Measurements from ENCODE around the gene LRRC23. TPM values are rescaled to one million over a fixed set of nuclear protein-coding genes. Genes with fewer than 3 reads are reported as not detected.
"Not testable (repeated sequence)": the region's sequence is repeated elsewhere in the genome, so short reads cannot be mapped to it uniquely, and the experiment has no call there.

LRRC23 gene
- total and polyA plus RNA-seq, 4 experiments from 2014 or later: 4.1 to 9.1 (median 6.2) TPM

DNA sequence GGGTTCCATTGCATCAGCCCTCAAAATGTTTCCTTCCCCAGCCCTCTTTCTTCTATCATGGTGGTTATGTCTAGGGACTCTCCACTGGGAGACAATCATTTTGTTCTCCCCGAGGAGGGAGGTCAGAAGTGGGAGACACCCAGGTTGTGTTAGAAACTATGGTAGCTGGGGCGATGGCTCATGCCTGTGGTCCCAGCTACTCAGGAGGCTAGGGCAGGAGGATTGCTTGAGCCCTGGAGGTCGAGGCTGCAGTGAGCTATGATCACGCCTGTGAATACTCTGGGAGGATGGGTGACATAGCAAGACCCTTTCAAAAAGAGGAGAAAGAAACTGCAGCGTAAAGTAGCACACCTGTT is 13.0 kb upstream of the LRRC23 start:
- ChIA-PET CTCF (ENCODE audit: partially characterized antibody) (interaction anchor here (0.6 to 4.4 kb wide), 20 partner anchors 8 to 217 kb away, joined by 3 to 151 read pairs (median 4); partner anchors contain the start of genes C1RL, CDCA3, LRRC23 and SPSB2), POLR2A (ENCODE audit: partially characterized antibody) (interaction anchor here (0.7 to 4.0 kb wide), 35 partner anchors 9 to 351 kb away, joined by 3 to 133 read pairs (median 6); partner anchors contain the start of genes ATN1, C12orf57, CDCA3 and COPS7A)
- Mint-ChIP-seq H3K4me1 (peaks cover 5 to 15% (median 11%) of the 10 kb centered on the region in 4 donors), H3K27me3 (no peaks in the 10 kb centered on the region), H3K27ac (peak overlapping the region; percentile 92 to 98 (median 95)), H3K4me3 (peak overlapping the region; percentile 82 to 87 (median 84)), H3K9me3 (no peaks in the 10 kb centered on the region), H3K36me3 (no peaks in the 10 kb centered on the region)
- no peak for DNase-seq
- intact Hi-C loops (cut with micrococcal nuclease): loop anchor here (1.0 kb wide), 5 partner anchors 13 to 127 kb away; partner anchors contain the start of genes ENO2, LPCAT3, LRRC23 and SPSB2
- no peaks in the 10 kb centered on the region for H3K36me3 ChIP-seq (ENCODE audit: insufficient read depth, low read length)
- H3K4me3 ChIP-seq (ENCODE audit: low read length in 2 of 2): peak overlapping the region; percentile 74 to 93
- no peaks in the 10 kb centered on the region for H3K9me3 ChIP-seq (ENCODE audit: control insufficient read depth in 1 of 2, low read length in 2 of 2)
- H3K27me3 ChIP-seq (ENCODE audit: insufficient read depth, low read length): no peaks in the 10 kb centered on the region
- H3K4me1 ChIP-seq (ENCODE audit: insufficient read depth, low read length): peaks cover 16% of the 10 kb centered on the region
- H3K27ac ChIP-seq (ENCODE audit: low read depth, low read length): peak overlapping the region; percentile 91

DNA sequence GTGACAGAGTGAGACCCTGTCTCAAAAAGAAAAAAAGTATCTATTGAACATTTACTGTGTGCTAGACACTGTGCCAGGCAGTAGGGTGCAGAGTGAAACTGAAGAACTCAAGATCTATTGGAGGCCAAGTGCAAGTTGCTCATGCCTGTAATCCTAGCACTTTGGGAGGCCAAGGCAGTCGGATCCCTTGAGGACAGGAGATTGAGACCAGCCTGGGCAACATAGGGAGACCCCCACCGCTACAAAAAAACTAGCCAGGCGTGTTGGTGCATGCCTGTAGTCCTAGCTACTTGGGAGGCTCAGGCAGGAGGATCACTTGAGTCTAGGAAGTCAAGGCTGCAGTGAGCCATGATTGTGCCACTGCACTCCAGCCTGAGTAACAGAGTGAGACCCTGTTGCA is 11.9 kb upstream of the LRRC23 start:
- POLR2A ChIA-PET (ENCODE audit: partially characterized antibody): interaction anchor here (2.4 to 4.0 kb wide), 2 partner anchors 22 to 33 kb away, joined by 18 to 133 read pairs; partner anchors contain the start of gene SPSB2
- peak overlapping the region in 2 of 8 donors; percentile 27 to 40 for H3K4me3 Mint-ChIP-seq

DNA sequence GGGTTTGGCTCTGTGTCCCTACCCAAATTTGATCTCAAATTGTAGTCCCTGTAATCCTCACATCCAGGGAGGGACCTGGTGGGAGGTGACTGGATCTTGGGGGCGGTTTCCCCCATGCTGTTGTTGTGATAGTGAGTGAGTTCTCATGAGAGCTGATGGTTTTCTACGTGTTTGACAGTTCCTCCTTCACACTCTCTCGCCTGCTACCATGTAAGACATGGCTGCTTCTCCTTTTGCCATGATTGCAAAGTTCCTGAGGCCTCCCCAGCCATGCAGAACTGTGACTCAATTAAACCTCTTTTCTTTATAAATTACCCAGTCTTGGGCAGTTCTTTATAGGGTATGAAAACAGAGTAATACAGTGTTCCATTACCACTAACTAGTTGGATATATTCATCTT is 10.3 kb upstream of the LRRC23 start:
- ChIA-PET POLR2A (ENCODE audit: partially characterized antibody) (interaction anchor here (0.9 to 1.0 kb wide), 2 partner anchors 11 to 21 kb away, joined by 3 read pairs; partner anchors contain the start of gene SPSB2), CTCF (ENCODE audit: partially characterized antibody) (interaction anchor here (4.4 kb wide), 1 partner anchor 24 kb away, joined by 151 read pairs; the partner anchor contains the start of genes SPSB2 and TPI1)
- no peaks in the 10 kb centered on the region for H3K27me3 ChIP-seq (ENCODE audit: insufficient read depth, low read length)
- Mint-ChIP-seq H3K9me3 (peaks cover 0 to 2% (median 0%) of the 10 kb centered on the region in 8 donors), H3K4me1 (peaks cover 5 to 15% (median 11%) of the 10 kb centered on the region in 4 donors), H3K27me3 (no peaks in the 10 kb centered on the region), H3K4me3 (no peak overlapping the region), H3K36me3 (no peaks in the 10 kb centered on the region), H3K27ac (no peak overlapping the region)
- no peak overlapping the region for H3K4me3 ChIP-seq (ENCODE audit: low read length in 2 of 2)
- intact Hi-C loops (cut with micrococcal nuclease): no loop called here
- no peak overlapping the region for H3K27ac ChIP-seq (ENCODE audit: low read depth, low read length)
- H3K4me1 ChIP-seq (ENCODE audit: insufficient read depth, low read length): peaks cover 16% of the 10 kb centered on the region
- no peaks in the 10 kb centered on the region for H3K9me3 ChIP-seq (ENCODE audit: control insufficient read depth in 1 of 2, low read length in 2 of 2)
- no peak for DNase-seq
- H3K36me3 ChIP-seq (ENCODE audit: insufficient read depth, low read length): no peaks in the 10 kb centered on the region

More for the DNA sequence above, 11.9 kb upstream of the LRRC23 start:
- H3K4me3 ChIP-seq (ENCODE audit: low read length in 2 of 2); H3K36me3 ChIP-seq (ENCODE audit: insufficient read depth, low read length); H3K36me3 Mint-ChIP-seq; H3K27me3 ChIP-seq (ENCODE audit: insufficient read depth, low read length); H3K27ac ChIP-seq (ENCODE audit: low read depth, low read length); H3K27me3 Mint-ChIP-seq; DNase-seq; intact Hi-C loops (cut with micrococcal nuclease); H3K9me3 ChIP-seq (ENCODE audit: control insufficient read depth in 1 of 2, low read length in 2 of 2); H3K9me3 Mint-ChIP-seq: not testable (repeated sequence)
- peaks cover 5 to 15% (median 11%) of the 10 kb centered on the region in 4 donors for H3K4me1 Mint-ChIP-seq
- CTCF ChIA-PET (ENCODE audit: partially characterized antibody): interaction anchor here (0.6 to 4.4 kb wide), 5 partner anchors 10 to 22 kb away, joined by 3 to 151 read pairs (median 10); partner anchors contain the start of genes SPSB2 and TPI1
- peak overlapping the region in 4 of 7 donors; percentile 12 to 95 (median 38) for H3K27ac Mint-ChIP-seq
- H3K4me1 ChIP-seq (ENCODE audit: insufficient read depth, low read length): peaks cover 16% of the 10 kb centered on the region

DNA sequence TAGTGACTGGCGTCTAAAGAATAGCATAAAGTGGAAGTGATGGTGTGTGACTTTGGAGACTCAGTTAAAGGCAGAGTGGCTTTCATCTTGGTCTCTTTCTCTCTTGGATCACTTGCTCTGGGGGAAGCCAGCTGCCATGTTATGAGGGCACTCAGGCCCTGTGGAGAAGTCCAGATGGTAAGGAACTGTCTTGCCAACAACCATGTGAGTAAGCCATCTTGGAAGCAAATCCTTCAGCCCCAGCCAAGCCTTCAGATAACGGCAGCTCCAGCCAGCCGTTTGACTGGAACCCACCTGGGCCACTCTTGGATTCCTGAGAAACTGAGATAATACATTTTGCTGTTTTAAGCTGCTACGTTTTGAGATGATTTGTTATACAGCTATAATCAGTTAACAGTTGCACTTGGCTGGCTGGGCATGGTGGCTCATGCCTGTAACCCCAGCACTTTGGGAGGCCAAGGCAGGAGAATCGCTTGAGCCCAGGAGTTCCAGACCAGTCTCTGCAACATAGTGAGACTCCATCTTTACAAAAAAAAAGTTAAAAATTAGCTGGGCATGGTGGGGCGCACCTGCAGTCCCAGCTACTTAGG is 7.7 kb upstream of the LRRC23 start:
- Histone ChIP-seq H3K9me3 (ENCODE audit: control insufficient read depth in 1 of 2, low read length in 2 of 2) (no peaks in the 10 kb centered on the region), H3K4me3 (ENCODE audit: low read length in 2 of 2) (no peak overlapping the region), H3K27ac (ENCODE audit: low read depth, low read length) (no peak overlapping the region), H3K27me3 (ENCODE audit: insufficient read depth, low read length) (no peaks in the 10 kb centered on the region), H3K36me3 (ENCODE audit: insufficient read depth, low read length) (no peaks in the 10 kb centered on the region), H3K4me1 (ENCODE audit: insufficient read depth, low read length) (peaks cover 3% of the 10 kb centered on the region)
- H3K4me1 Mint-ChIP-seq: peaks cover 0 to 8% (median 2%) of the 10 kb centered on the region in 4 donors
- H3K4me3 Mint-ChIP-seq: no peak overlapping the region
- ChIA-PET CTCF (ENCODE audit: partially characterized antibody) (interaction anchor here (0.8 to 1.2 kb wide), 4 partner anchors 11 to 211 kb away, joined by 3 to 7 read pairs (median 4); no protein-coding TSS in a partner anchor), POLR2A (ENCODE audit: partially characterized antibody) (no interaction called here)
- no peak overlapping the region for H3K27ac Mint-ChIP-seq
- no peaks in the 10 kb centered on the region for H3K36me3 Mint-ChIP-seq
- intact Hi-C loops (cut with micrococcal nuclease): no loop called here
- no peaks in the 10 kb centered on the region for H3K27me3 Mint-ChIP-seq
- peaks cover 0 to 2% (median 0%) of the 10 kb centered on the region in 8 donors for H3K9me3 Mint-ChIP-seq
- no peak for DNase-seq

DNA sequence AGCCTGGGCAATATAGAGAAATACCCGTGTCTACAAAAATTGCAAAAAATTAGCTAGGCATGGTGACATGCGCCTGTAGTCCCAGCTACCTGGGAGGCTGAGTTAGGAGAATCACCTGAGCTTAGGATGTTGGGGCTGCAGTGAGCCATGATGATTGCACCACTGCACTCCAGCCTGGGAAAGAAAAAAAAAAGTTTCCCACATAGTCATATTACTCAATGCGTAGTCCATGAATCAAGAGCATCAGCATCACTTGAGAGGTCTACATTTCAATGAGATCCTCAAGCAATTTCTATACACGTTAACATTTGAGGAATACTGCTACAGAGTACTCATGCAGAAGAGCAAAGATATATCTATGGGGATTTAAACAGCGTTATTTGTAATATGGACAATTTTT is 5.2 kb upstream of the LRRC23 start:
- Mint-ChIP-seq H3K27ac (peak overlapping the region in 2 of 7 donors; percentile 1 to 61), H3K4me1 (peaks cover 0 to 10% (median 8%) of the 10 kb centered on the region in 4 donors), H3K27me3 (no peaks in the 10 kb centered on the region), H3K36me3 (no peaks in the 10 kb centered on the region), H3K9me3 (peaks cover 0 to 2% (median 0%) of the 10 kb centered on the region in 8 donors), H3K4me3 (no peak overlapping the region)
- ChIA-PET CTCF (ENCODE audit: partially characterized antibody) (interaction anchor here (0.8 to 1.3 kb wide), 3 partner anchors 8 to 25 kb away, joined by 4 to 8 read pairs (median 4); partner anchors contain the start of gene ENO2), POLR2A (ENCODE audit: partially characterized antibody) (interaction anchor here (1.0 kb wide), 1 partner anchor 26 kb away, joined by 5 read pairs; the partner anchor contains the start of gene SPSB2)
- Histone ChIP-seq H3K36me3 (ENCODE audit: insufficient read depth, low read length) (no peaks in the 10 kb centered on the region), H3K27me3 (ENCODE audit: insufficient read depth, low read length) (no peaks in the 10 kb centered on the region), H3K4me3 (ENCODE audit: low read length in 2 of 2) (no peak overlapping the region), H3K9me3 (ENCODE audit: control insufficient read depth in 1 of 2, low read length in 2 of 2) (no peaks in the 10 kb centered on the region), H3K4me1 (ENCODE audit: insufficient read depth, low read length) (peaks cover 10% of the 10 kb centered on the region), H3K27ac (ENCODE audit: low read depth, low read length) (no peak overlapping the region)
- intact Hi-C loops (cut with micrococcal nuclease): no loop called here
- no peak for DNase-seq

GRCh38 chr12:6899837-6900519 is 4.6 kb upstream of the LRRC23 start:
- H3K4me1 Mint-ChIP-seq: peaks cover 0 to 10% (median 8%) of the 10 kb centered on the region in 4 donors
- H3K4me3 Mint-ChIP-seq: no peak overlapping the region
- H3K27me3 Mint-ChIP-seq: no peaks in the 10 kb centered on the region
- Histone ChIP-seq H3K4me3 (ENCODE audit: low read length in 2 of 2) (no peak overlapping the region), H3K36me3 (ENCODE audit: insufficient read depth, low read length) (no peaks in the 10 kb centered on the region), H3K4me1 (ENCODE audit: insufficient read depth, low read length) (peaks cover 13% of the 10 kb centered on the region), H3K27ac (ENCODE audit: low read depth, low read length) (no peak overlapping the region), H3K27me3 (ENCODE audit: insufficient read depth, low read length) (no peaks in the 10 kb centered on the region), H3K9me3 (ENCODE audit: control insufficient read depth in 1 of 2, low read length in 2 of 2) (no peaks in the 10 kb centered on the region)
- peaks cover 0 to 2% (median 0%) of the 10 kb centered on the region in 8 donors for H3K9me3 Mint-ChIP-seq
- H3K27ac Mint-ChIP-seq: peak overlapping the region in 1 of 7 donors; percentile 1
- DNase-seq: no peak
- intact Hi-C loops (cut with micrococcal nuclease): no loop called here
- ChIA-PET POLR2A (ENCODE audit: partially characterized antibody) (interaction anchor here (1.0 kb wide), 1 partner anchor 27 kb away, joined by 5 read pairs; the partner anchor contains the start of gene SPSB2), CTCF (ENCODE audit: partially characterized antibody) (interaction anchor here (1.2 to 1.3 kb wide), 2 partner anchors 9 to 25 kb away, joined by 4 to 8 read pairs; no protein-coding TSS in a partner anchor)
- no peaks in the 10 kb centered on the region for H3K36me3 Mint-ChIP-seq
